OCI-LY1 (cell line): ENCODE measurements around the gene GPR45.

Source experiments
- EZH2 ChIP-seq: fragments of 200-600 bp; sonication (generic), shearing (Covaris generic); IDR thresholded peaks from 2 replicates; pipeline ENCODE4 v1.8.0; 2017; ENCODE audit warnings: borderline replicate concordance, mixed run types, mild to moderate bottlenecking, antibody characterized with exemption, low read length, moderate library complexity, mixed read lengths
- TF ChIP-seq, protein P1 (sequence below): fragments of 200-600 bp; sonication (generic), shearing (Covaris generic); IDR thresholded peaks from 2 replicates; pipeline ENCODE4 v1.5.1; 2017; ENCODE audit warnings: mild to moderate bottlenecking, antibody characterized with exemption, low read length, moderate library complexity, mixed read lengths

DNA sequence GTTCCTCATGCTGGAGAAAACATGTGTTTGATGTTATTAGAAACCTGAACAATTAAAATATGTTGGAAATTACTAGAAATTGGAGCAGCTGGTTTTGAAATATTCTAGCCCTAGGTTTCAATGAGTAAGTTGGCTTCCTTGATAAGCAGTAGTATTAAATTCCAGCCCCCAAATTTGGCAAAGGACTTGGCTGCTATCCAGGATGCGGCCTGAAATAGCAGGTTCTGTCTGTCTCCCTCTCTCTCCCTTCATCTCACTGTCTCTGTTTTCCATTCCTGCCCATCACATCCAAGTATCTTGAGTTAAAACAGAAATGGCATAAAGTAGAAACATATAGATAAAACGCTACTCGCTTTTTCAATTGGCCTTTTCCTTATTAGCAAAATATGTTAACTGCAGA is 20.9 kb upstream of the GPR45 start:
- TF ChIP-seq, protein P1, sequence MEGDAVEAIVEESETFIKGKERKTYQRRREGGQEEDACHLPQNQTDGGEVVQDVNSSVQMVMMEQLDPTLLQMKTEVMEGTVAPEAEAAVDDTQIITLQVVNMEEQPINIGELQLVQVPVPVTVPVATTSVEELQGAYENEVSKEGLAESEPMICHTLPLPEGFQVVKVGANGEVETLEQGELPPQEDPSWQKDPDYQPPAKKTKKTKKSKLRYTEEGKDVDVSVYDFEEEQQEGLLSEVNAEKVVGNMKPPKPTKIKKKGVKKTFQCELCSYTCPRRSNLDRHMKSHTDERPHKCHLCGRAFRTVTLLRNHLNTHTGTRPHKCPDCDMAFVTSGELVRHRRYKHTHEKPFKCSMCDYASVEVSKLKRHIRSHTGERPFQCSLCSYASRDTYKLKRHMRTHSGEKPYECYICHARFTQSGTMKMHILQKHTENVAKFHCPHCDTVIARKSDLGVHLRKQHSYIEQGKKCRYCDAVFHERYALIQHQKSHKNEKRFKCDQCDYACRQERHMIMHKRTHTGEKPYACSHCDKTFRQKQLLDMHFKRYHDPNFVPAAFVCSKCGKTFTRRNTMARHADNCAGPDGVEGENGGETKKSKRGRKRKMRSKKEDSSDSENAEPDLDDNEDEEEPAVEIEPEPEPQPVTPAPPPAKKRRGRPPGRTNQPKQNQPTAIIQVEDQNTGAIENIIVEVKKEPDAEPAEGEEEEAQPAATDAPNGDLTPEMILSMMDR = no peak
- no peak for TF ChIP-seq EZH2
